Measurements from ENCODE around the gene SAMMSON. TPM values are rescaled to one million over a fixed set of nuclear protein-coding genes. Genes with fewer than 3 reads are reported as not detected.

Gene SAMMSON
- total and polyA plus RNA-seq, 10 of the 15 experiments (the other 5 are each of a cell fraction or from before 2014, with no cell fraction given), result not detected

GRCh38 chr3:69999140-70000027 lies at the start of gene SAMMSON (continued):
- TF ChIP-seq ZNF592 (IDR thresholded peaks at IDR 0.05) (no peak), FOXK2 (IDR thresholded peaks at IDR 0.05) (no peak)

- DNase-seq (ENCODE audit: low read depth, low spot score) (no peak), FAIRE-seq (no peak), ATAC-seq (no peak)
- CTCF ChIA-PET, result interaction anchor here (1.0 to 1.1 kb wide), 2 partner anchors 261 to 790 kb away, joined by 3 read pairs; no protein-coding TSS in a partner anchor
- H3K27me3 ChIP-seq (replicated peaks in 1 of 2; ENCODE audit: control insufficient read depth in 2 of 2, insufficient read depth in 2 of 2, low read length in 1 of 2), result no peaks in the 10 kb centered on the region; a peak in 1 of 4 replicates
- H4K20me1 ChIP-seq (ENCODE audit: control insufficient read depth, insufficient read depth), result no peaks in the 10 kb centered on the region
- H3K27ac ChIP-seq (ENCODE audit: control insufficient read depth, insufficient read depth), result no peak overlapping the region
- H3K4me2 ChIP-seq (ENCODE audit: control insufficient read depth, insufficient read depth), result no peak overlapping the region
- RAD21 ChIA-PET (ENCODE audit: unreplicated experiment), result interaction anchor here (0.6 to 0.7 kb wide), 2 partner anchors 831 to 1166 kb away, joined by 3 to 4 read pairs; no protein-coding TSS in a partner anchor
- H3K4me3 ChIP-seq, result no peak overlapping the region
- in situ Hi-C loops (cut with MboI), result no loop called here
- intact Hi-C loops (cut with micrococcal nuclease; ENCODE audit: unreplicated experiment), result no loop called here
- H2AFZ ChIP-seq (ENCODE audit: control insufficient read depth, low read depth, low read length), result no peak overlapping the region
- H3K36me3 ChIP-seq (ENCODE audit: control insufficient read depth in 2 of 2, insufficient read depth in 2 of 2, low read length in 1 of 2), result no peaks in the 10 kb centered on the region
- H3K79me2 ChIP-seq (ENCODE audit: control insufficient read depth, insufficient read depth, low read length), result no peaks in the 10 kb centered on the region
- TF ChIP-seq RCOR1 (conservative IDR thresholded peaks at IDR 0.05; ENCODE audit: low read depth, low read length) (no peak), BHLHE40 (IDR thresholded peaks at IDR 0.05; ENCODE audit: borderline replicate concordance in 1 of 2, low read depth in 2 of 2, low read length in 1 of 2) (no peak), POLR2A (IDR thresholded peaks at IDR 0.05; ENCODE audit: low read depth, low read length) (no peak), ZNF622 (IDR thresholded peaks at IDR 0.05) (no peak)
- TF ChIP-seq, protein P1, sequence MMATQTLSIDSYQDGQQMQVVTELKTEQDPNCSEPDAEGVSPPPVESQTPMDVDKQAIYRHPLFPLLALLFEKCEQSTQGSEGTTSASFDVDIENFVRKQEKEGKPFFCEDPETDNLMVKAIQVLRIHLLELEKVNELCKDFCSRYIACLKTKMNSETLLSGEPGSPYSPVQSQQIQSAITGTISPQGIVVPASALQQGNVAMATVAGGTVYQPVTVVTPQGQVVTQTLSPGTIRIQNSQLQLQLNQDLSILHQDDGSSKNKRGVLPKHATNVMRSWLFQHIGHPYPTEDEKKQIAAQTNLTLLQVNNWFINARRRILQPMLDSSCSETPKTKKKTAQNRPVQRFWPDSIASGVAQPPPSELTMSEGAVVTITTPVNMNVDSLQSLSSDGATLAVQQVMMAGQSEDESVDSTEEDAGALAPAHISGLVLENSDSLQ (IDR thresholded peaks at IDR 0.05), result no peak
- H3K4me1 ChIP-seq (ENCODE audit: control insufficient read depth, insufficient read depth, low read length), result no peaks in the 10 kb centered on the region
- H3K9me3 ChIP-seq (replicated peaks; ENCODE audit: control insufficient read depth, insufficient read depth, low read length), result no peaks in the 10 kb centered on the region
- SMC1A ChIA-PET (ENCODE audit: uncharacterized antibody, unreplicated experiment), result no interaction called here
- POLR2A ChIA-PET, result no interaction called here
- WGBS (ENCODE audit: insufficient coverage, insufficient replicate concordance, low lambda C conversion rate, missing lambda C conversion rate), result 1% methylated on average over 3 of the region's 3 CpGs
- no peak overlapping the region for H3K9ac ChIP-seq (ENCODE audit: control insufficient read depth, insufficient read depth, low read length)
- no TSS peak for BruUV-seq (replicated peaks)
Observed at GRCh38 chr3:69951616-69952015, 47.9 kb upstream of the SAMMSON start.

All from GM12878 (cell line).